ENCODE data around the gene PTPRT.

GRCh38 chr20:42886046-42886445, 303.7 kb downstream of the PTPRT start:
- no peak for TF ChIP-seq CTCF (IDR thresholded peaks at IDR 0.05)
- no peak for TF ChIP-seq POLR2A (IDR thresholded peaks at IDR 0.05)

Data from uterus (tissue), 2 donors.